C4-2B (cell line): Measurements from ENCODE around the gene IQCM.

Experiments used
- CTCF ChIP-seq: fragments of 450-650 bp; conservative IDR thresholded peaks from 2 replicates; pipeline ENCODE4 v1.5.1; 2017; ENCODE audit warnings: mild to moderate bottlenecking
- ZFX ChIP-seq: fragments of 450-650 bp; IDR thresholded peaks from 2 replicates; pipeline ENCODE4 v1.6.1; 2017

GRCh38 chr4:149754526-149754925 lies 61.1 kb downstream of the IQCM start:
- no peak for TF ChIP-seq CTCF
- no peak for TF ChIP-seq ZFX
